Kasumi-1 (cell line): ENCODE measurements around the gene MARCHF4.

Source experiments
- DNase-seq, 2 experiments: peaks; one replicate each; lab custom pipeline; 2025; lab: John Stamatoyannopoulos, UW

MARCHF4 gene

GRCh38 chr2:216371721-216372702, at the start of gene MARCHF4:
Gene MARCHF4, minus strand, starts transcription at chr2:216372483. Its CDS starts 2,223 bp downstream, at chr2:216370260.
- DNase-seq: peak; percentile 5 to 14

- no peak for DNase-seq
These were observed 48.3 kb upstream of the MARCHF4 start for GRCh38 chr2:216420367-216421101.

- DNase-seq: no peak
These were observed 46.7 kb upstream of the MARCHF4 start for GRCh38 chr2:216418981-216419380.

- DNase-seq: no peak
These were observed 44.5 kb upstream of the MARCHF4 start for GRCh38 chr2:216416571-216417307.

GRCh38 chr2:216415541-216415940, 43.3 kb upstream of the MARCHF4 start:
- DNase-seq: no peak

GRCh38 chr2:216414772-216415319, 42.6 kb upstream of the MARCHF4 start:
- no peak for DNase-seq

GRCh38 chr2:216413882-216414281, 41.6 kb upstream of the MARCHF4 start:
- DNase-seq: no peak

- peak; percentile 89 to 90 for DNase-seq
These were observed 40.0 kb upstream of the MARCHF4 start, which contains the start of gene SMARCAL1 for GRCh38 chr2:216412022-216412999. Gene SMARCAL1, plus strand, starts transcription at chr2:216412484. Its CDS starts 2,221 bp downstream, at chr2:216414705.

- no peak for DNase-seq
These were observed 38.3 kb upstream of the MARCHF4 start for GRCh38 chr2:216410550-216410949.

GRCh38 chr2:216408426-216409290, 36.4 kb upstream of the MARCHF4 start:
- peak; percentile 2 to 4 for DNase-seq

- DNase-seq: no peak
These were observed 34.5 kb upstream of the MARCHF4 start for GRCh38 chr2:216406826-216407225.

GRCh38 chr2:216405588-216405987, 33.3 kb upstream of the MARCHF4 start:
- DNase-seq: no peak

GRCh38 chr2:216404010-216404618, 31.8 kb upstream of the MARCHF4 start:
- DNase-seq: peak; percentile 2 to 10

- DNase-seq: no peak
These were observed 30.5 kb upstream of the MARCHF4 start for GRCh38 chr2:216402751-216403150.

- no peak for DNase-seq
These were observed 27.3 kb upstream of the MARCHF4 start for GRCh38 chr2:216399621-216400020.

- DNase-seq: peak; percentile 14 to 30
These were observed 22.6 kb upstream of the MARCHF4 start for GRCh38 chr2:216394881-216395280.

GRCh38 chr2:216392945-216393840, 20.9 kb upstream of the MARCHF4 start:
- no peak for DNase-seq

GRCh38 chr2:216392018-216392562, 19.8 kb upstream of the MARCHF4 start:
- no peak for DNase-seq
